Endodermal cell (in vitro differentiated cells): ENCODE measurements around the gene METTL3. TPM values are rescaled to one million over a fixed set of nuclear protein-coding genes. Genes with fewer than 3 reads are reported as not detected.
A peak's percentile ranks its signal among the peaks of the same experiment; 100 is the strongest.

Experiments
- DNase-seq: peaks from one replicate; pipeline ENCODE4 v3.0.0-alpha.2; 2017
- H3K27ac ChIP-seq: 2 replicates; pipeline ENCODE4 v1.5.1; 2013; ENCODE audit warnings: mild to moderate bottlenecking, low read depth, low read length, moderate library complexity
- H3K27me3 ChIP-seq: 2 replicates; pipeline ENCODE4 v1.6.1; 2013; ENCODE audit warnings: mild to moderate bottlenecking, low read length, moderate library complexity; ENCODE audit not compliant: insufficient read depth, control insufficient read depth, poor library complexity, severe bottlenecking
- H3K36me3 ChIP-seq: 2 replicates; pipeline ENCODE4 v1.7.0; 2013; ENCODE audit warnings: mild to moderate bottlenecking, low read length, moderate library complexity; ENCODE audit not compliant: control insufficient read depth, insufficient read depth
- H3K4me1 ChIP-seq: one replicate; pipeline ENCODE4 v1.7.0; 2013; ENCODE audit warnings: low read length; ENCODE audit not compliant: control insufficient read depth, insufficient read depth
- H3K4me3 ChIP-seq: 2 replicates; pipeline ENCODE4 v1.5.1; 2013; ENCODE audit warnings: mild to moderate bottlenecking, low read length, moderate library complexity
- H3K9ac ChIP-seq: 2 replicates; pipeline ENCODE4 v1.6.1; 2013; ENCODE audit warnings: mild to moderate bottlenecking, low read length, moderate library complexity; ENCODE audit not compliant: poor library complexity, severe bottlenecking; ENCODE audit errors: extremely low read depth
- H3K9me3 ChIP-seq: 2 replicates; pipeline ENCODE4 v1.6.1; 2013; ENCODE audit warnings: mild to moderate bottlenecking, low read length, moderate library complexity; ENCODE audit not compliant: control insufficient read depth
- H3K27ac Mint-ChIP-seq: 2 replicates; pipeline ENCODE4 v1.8.0; 2020; ENCODE audit warnings: mixed read lengths
- H3K27me3 Mint-ChIP-seq: 2 replicates; pipeline ENCODE4 v1.8.0; 2021; ENCODE audit warnings: mild to moderate bottlenecking, mixed read lengths; ENCODE audit not compliant: insufficient read depth
- H3K36me3 Mint-ChIP-seq: 2 replicates; pipeline ENCODE4 v1.8.0; 2020; ENCODE audit warnings: low read depth, mixed read lengths
- H3K4me1 Mint-ChIP-seq: 2 replicates; pipeline ENCODE4 v1.8.0; 2020; ENCODE audit warnings: mixed read lengths
- H3K4me3 Mint-ChIP-seq: 2 replicates; pipeline ENCODE4 v1.8.0; 2020; ENCODE audit warnings: mild to moderate bottlenecking, moderate library complexity, mixed read lengths
- H3K9me3 Mint-ChIP-seq: 2 replicates; pipeline ENCODE4 v1.8.0; 2020; ENCODE audit warnings: mild to moderate bottlenecking, mixed read lengths
- WGBS, 2 experiments: methylation state at CpG; one replicate each; pipeline versions ENCODE4 v1.1.5 to v1.1.7; 2013; ENCODE audit warnings: missing lambda C conversion rate in 2 of 2, mixed read lengths in 1 of 2; ENCODE audit not compliant: insufficient coverage in 1 of 2, insufficient read length in 1 of 2; 5-methylcytosine and 5-hydroxymethylcytosine counted together
- total RNA-seq, 2 donors: library from RNA; stranded (reverse); fragmentation: NEBNext Ultra II Directional in 1 of 2; extraction: Animal tissue kit (Norgen Biotek cat#: 25700) in 1 of 2; gene quantifications; 2 replicates in 1 of 2; 3 replicates in 1 of 2; pipeline ENCODE4 v1.2.1, GENCODE V29; 2021
- TF ChIP-seq, protein P1 (sequence below): fragments of 200-600 bp; sonication (generic); conservative IDR thresholded peaks from 2 replicates; pipeline ENCODE4 v1.5.0; 2021; ENCODE audit warnings: antibody characterized with exemption, mild to moderate bottlenecking

METTL3 gene
- total RNA-seq, 2 donors from 2014 or later, result 63.2 to 64.7 TPM

DNA sequence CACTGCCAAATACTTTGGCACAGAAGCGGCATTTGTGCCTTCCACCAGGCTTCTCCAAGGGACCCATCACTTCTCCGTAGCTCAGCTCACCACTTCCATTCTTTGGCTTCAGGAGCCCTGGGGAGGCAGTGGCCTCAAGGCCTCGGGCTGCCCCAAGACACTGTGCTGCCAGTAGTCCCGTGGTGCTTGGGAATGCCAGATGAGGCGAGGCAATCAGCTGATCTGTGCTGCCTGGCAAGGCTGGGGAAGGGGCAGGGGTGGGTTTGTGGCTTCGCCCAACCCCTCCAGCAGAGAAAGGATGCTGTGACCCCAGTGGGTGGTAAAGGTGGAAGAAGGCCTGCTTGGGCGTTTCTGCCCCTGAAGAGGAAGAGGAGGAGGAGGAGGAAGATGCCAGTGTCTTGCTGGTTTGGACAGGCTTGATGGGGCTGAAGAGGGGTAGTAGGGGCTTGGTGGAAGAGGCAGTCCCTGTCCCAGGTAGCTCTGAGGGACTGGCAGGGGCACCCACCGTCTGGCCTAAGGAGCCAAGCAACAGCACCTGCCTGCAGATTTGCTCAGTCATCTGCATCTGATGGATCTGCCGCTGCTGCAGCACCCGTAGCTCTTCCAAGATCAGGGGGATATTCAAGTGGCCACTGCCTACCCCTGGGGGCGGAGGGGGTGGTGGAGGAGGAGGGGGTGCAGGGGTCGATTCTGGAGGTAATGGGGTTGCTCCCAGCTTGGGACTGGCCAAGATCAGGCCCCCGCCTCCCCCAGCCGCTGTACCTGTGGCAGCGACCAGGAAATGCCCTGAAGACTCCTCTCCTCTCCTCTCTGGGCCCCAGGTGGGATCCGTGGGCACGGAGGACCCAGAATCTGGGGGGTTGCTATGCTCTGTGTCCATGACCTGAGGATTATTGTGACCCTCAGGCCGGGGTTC is 13.7 kb upstream of the METTL3 start:
- peaks cover 45% of the 10 kb centered on the region for H3K36me3 Mint-ChIP-seq
- Histone ChIP-seq H3K36me3 (peaks cover 37% of the 10 kb centered on the region), H3K27me3 (no peaks in the 10 kb centered on the region), H3K4me1 (peaks cover 19% of the 10 kb centered on the region), H3K4me3 (peak overlapping the region; percentile 86), H3K9ac (peak overlapping the region; percentile 76), H3K9me3 (no peaks in the 10 kb centered on the region), H3K27ac (no peak overlapping the region)
- WGBS, 2 experiments, result 80 to 81% methylated on average over 11 to 18 of the region's 18 CpGs
- peaks cover 67% of the 10 kb centered on the region for H3K4me1 Mint-ChIP-seq
- no peak for DNase-seq
- no peaks in the 10 kb centered on the region for H3K9me3 Mint-ChIP-seq
- peak overlapping the region; percentile 99 for H3K27ac Mint-ChIP-seq
- H3K4me3 Mint-ChIP-seq, result peak overlapping the region; percentile 85
- TF ChIP-seq, protein P1, sequence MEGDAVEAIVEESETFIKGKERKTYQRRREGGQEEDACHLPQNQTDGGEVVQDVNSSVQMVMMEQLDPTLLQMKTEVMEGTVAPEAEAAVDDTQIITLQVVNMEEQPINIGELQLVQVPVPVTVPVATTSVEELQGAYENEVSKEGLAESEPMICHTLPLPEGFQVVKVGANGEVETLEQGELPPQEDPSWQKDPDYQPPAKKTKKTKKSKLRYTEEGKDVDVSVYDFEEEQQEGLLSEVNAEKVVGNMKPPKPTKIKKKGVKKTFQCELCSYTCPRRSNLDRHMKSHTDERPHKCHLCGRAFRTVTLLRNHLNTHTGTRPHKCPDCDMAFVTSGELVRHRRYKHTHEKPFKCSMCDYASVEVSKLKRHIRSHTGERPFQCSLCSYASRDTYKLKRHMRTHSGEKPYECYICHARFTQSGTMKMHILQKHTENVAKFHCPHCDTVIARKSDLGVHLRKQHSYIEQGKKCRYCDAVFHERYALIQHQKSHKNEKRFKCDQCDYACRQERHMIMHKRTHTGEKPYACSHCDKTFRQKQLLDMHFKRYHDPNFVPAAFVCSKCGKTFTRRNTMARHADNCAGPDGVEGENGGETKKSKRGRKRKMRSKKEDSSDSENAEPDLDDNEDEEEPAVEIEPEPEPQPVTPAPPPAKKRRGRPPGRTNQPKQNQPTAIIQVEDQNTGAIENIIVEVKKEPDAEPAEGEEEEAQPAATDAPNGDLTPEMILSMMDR, result no peak
- no peaks in the 10 kb centered on the region for H3K27me3 Mint-ChIP-seq

DNA sequence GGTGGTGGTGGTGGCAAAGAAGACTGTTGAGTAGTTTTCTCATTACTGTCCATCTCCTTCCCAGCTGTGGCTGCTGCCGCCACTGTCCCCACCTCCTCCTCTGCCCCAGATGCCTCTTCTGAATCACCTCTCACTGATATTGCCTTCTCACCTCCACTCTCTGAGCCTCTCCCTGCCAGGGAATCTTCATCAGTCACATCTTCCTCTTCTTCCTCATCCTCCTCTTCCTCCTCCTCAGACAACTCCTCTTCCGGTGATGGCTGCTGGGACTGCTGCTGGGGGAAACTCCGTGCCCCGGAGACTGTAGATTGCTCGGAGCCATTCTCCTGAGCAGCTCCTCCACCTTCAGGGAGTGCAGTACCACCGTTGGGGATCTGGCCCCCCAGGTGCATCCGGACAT is 12.1 kb upstream of the METTL3 start:
- Mint-ChIP-seq H3K27ac (peak overlapping the region; percentile 68), H3K36me3 (peaks cover 45% of the 10 kb centered on the region), H3K4me1 (peaks cover 55% of the 10 kb centered on the region), H3K4me3 (peak overlapping the region; percentile 31), H3K27me3 (no peaks in the 10 kb centered on the region), H3K9me3 (no peaks in the 10 kb centered on the region)
- Histone ChIP-seq H3K27ac (no peak overlapping the region), H3K9me3 (no peaks in the 10 kb centered on the region), H3K4me1 (peaks cover 11% of the 10 kb centered on the region), H3K36me3 (peaks cover 37% of the 10 kb centered on the region), H3K9ac (no peak overlapping the region), H3K4me3 (no peak overlapping the region), H3K27me3 (no peaks in the 10 kb centered on the region)
- 77 to 94% methylated on average over 3 to 7 of the region's 7 CpGs for WGBS, 2 experiments
- TF ChIP-seq, protein P1, result no peak
- no peak for DNase-seq

DNA sequence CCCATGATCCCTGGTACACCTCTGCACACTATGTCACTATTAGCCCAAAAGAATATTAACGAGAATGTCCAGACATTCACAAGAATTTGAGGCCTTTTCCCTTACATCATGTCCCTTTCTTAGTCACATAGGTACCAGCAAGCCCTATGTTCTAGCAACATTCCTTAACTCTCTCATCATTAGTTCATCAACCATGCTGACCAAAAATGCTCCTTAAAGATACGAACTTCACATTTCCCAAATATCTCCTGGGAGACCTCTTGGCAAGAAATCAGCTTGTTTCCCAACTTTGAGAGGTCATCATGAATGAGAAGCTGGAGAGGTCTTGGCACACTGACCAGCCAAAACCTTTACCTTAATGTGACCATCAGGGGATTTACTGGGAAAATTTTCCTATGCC is 10.4 kb upstream of the METTL3 start:
- H3K27me3 ChIP-seq, result no peaks in the 10 kb centered on the region
- Mint-ChIP-seq H3K4me1 (peaks cover 42% of the 10 kb centered on the region), H3K27me3 (no peaks in the 10 kb centered on the region), H3K4me3 (no peak overlapping the region), H3K36me3 (peaks cover 45% of the 10 kb centered on the region), H3K27ac (peak overlapping the region; percentile 76), H3K9me3 (no peaks in the 10 kb centered on the region)
- no peak overlapping the region for H3K9ac ChIP-seq
- DNase-seq, result no peak
- no peak overlapping the region for H3K27ac ChIP-seq
- peaks cover 8% of the 10 kb centered on the region for H3K4me1 ChIP-seq
- TF ChIP-seq, protein P1, result no peak
- peaks cover 37% of the 10 kb centered on the region for H3K36me3 ChIP-seq
- 86 to 94% methylated on average over 1 to 2 of the region's 2 CpGs for WGBS, 2 experiments
- H3K4me3 ChIP-seq, result no peak overlapping the region
- H3K9me3 ChIP-seq, result no peaks in the 10 kb centered on the region
